Panc1 (cell line): ENCODE data around the gene HSH2D. TPM values are rescaled to one million over a fixed set of nuclear protein-coding genes. Genes with fewer than 3 reads are reported as not detected.

Source experiments
- ATAC-seq: fragments of 200-7000 bp; cut with Tn5 transposase; 2 replicates; pipeline ENCODE4 v1.9.1; 2020; ENCODE audit warnings: mild to moderate bottlenecking, moderate library complexity
- BruUV-seq: library from RNA; stranded (reverse); fragments of 400-500 nt; replicated peaks from 2 replicates; lab custom pipeline; 2021; lab: Mats Ljungman, UMichigan
- CTCF ChIA-PET: fragments of 300-600 bp; sonication (Branson Sonifier 250); formaldehyde crosslinking; loops from one replicate; lab custom pipeline; 2022; ENCODE audit warnings: antibody characterized with exemption; lab: Charles Lee
- POLR2A ChIA-PET: fragments of 300-600 bp; sonication (Branson Sonifier 250); formaldehyde crosslinking; loops from one replicate; lab custom pipeline; 2022; ENCODE audit warnings: antibody characterized with exemption; lab: Charles Lee
- DNase-seq: peaks from one replicate; pipeline ENCODE4 v3.0.0-alpha.2; 2010; ENCODE audit warnings: low read depth, low spot score
- H3K27ac ChIP-seq: 2 replicates; pipeline ENCODE4 v1.5.1; 2011; ENCODE audit warnings: mild to moderate bottlenecking, low read length, inconsistent platforms
- H3K27me3 ChIP-seq: fragments of 200-500 bp; sonication (Bioruptor generic); 2 replicates; pipeline ENCODE4 v1.6.0; 2014; ENCODE audit warnings: low read length, inconsistent platforms; ENCODE audit not compliant: control insufficient read depth, insufficient read depth
- H3K36me3 ChIP-seq: fragments of 200-500 bp; sonication (Bioruptor generic); 2 replicates; pipeline ENCODE4 v1.5.1; 2014; ENCODE audit warnings: inconsistent platforms, mild to moderate bottlenecking, low read length, moderate library complexity; ENCODE audit not compliant: control insufficient read depth, insufficient read depth
- H3K4me1 ChIP-seq: 2 replicates; pipeline ENCODE4 v1.5.1; 2011; ENCODE audit warnings: inconsistent platforms, mild to moderate bottlenecking, low read length, moderate library complexity; ENCODE audit not compliant: control insufficient read depth, insufficient read depth
- H3K4me3 ChIP-seq, 2 experiments: 2 replicates each; pipeline ENCODE4 v1.5.1; 2011 to 2012; ENCODE audit warnings: low read depth in 2 of 2, low read length in 2 of 2, mild to moderate bottlenecking in 2 of 2, inconsistent platforms in 1 of 2, moderate library complexity in 1 of 2
- H3K9me3 ChIP-seq: fragments of 200-500 bp; sonication (Bioruptor generic); 2 replicates; pipeline ENCODE4 v1.5.1; 2014; ENCODE audit warnings: low read depth, mild to moderate bottlenecking, inconsistent platforms, low read length, moderate library complexity; ENCODE audit not compliant: control insufficient read depth, insufficient read depth
- CTCF ChIP-seq: fragments of 450-650 bp; IDR thresholded peaks from 2 replicates; pipeline ENCODE4 v1.5.1; 2017; ENCODE audit warnings: mild to moderate bottlenecking
- POLR2AphosphoS5 ChIP-seq: IDR thresholded peaks from 2 replicates; pipeline ENCODE4 v1.6.1; 2012; ENCODE audit warnings: mild to moderate bottlenecking, low read depth, low read length, moderate library complexity
- REST ChIP-seq, 2 experiments: IDR thresholded peaks; 2 replicates each; pipeline ENCODE4 v1.6.1; 2011 to 2012; ENCODE audit warnings: low read depth in 2 of 2, control low read depth in 1 of 2, low read length in 1 of 2, mild to moderate bottlenecking in 1 of 2, moderate library complexity in 1 of 2; ENCODE audit not compliant: insufficient read depth in 1 of 2
- SIN3A ChIP-seq: IDR thresholded peaks from 2 replicates; pipeline ENCODE4 v1.6.1; 2012; ENCODE audit warnings: low read depth, mild to moderate bottlenecking, low read length, moderate library complexity, borderline replicate concordance; ENCODE audit not compliant: insufficient read depth
- TCF7L2 ChIP-seq: IDR thresholded peaks from 2 replicates; pipeline ENCODE4 v1.6.1; 2011; ENCODE audit warnings: mild to moderate bottlenecking, low read depth, low read length, inconsistent platforms
- in situ Hi-C: cut with HindIII; loops from 2 replicates; pipeline ENCODE4 v1.10.0; 2016; ENCODE audit warnings: low sequenced_read_pairs, low pct_unique_long_range_greater_than_20kb
- intact Hi-C: fragments of 100-400 bp; cut with micrococcal nuclease; formaldehyde crosslinking; loops from one replicate; pipeline ENCODE4 v1.10.0; 2022; ENCODE audit not compliant: unreplicated experiment
- total RNA-seq: library from RNA; stranded (reverse); gene quantifications from one replicate; pipeline ENCODE4 v1.2.1, GENCODE V29; 2021; ENCODE audit not compliant: unreplicated experiment

Gene HSH2D
- total RNA-seq, 1 experiment from 2014 or later = not detected

- ChIA-PET CTCF (no interaction called here), POLR2A (no interaction called here)
- no peaks in the 10 kb centered on the region for H3K27me3 ChIP-seq
- intact Hi-C loops (no loop called here), in situ Hi-C loops (no loop called here)
- TF ChIP-seq REST (IDR thresholded peaks at IDR 0.05; ENCODE audit: insufficient read depth in 1 of 2, low read depth in 2 of 2, low read length in 1 of 2) (no peak), TCF7L2 (no peak), POLR2AphosphoS5 (no peak)
- H3K9me3 ChIP-seq = no peaks in the 10 kb centered on the region
- BruUV-seq = no TSS peak
- no peaks in the 10 kb centered on the region for H3K4me1 ChIP-seq
- DNase-seq (no peak), ATAC-seq (no peak)
- H3K36me3 ChIP-seq = no peaks in the 10 kb centered on the region
- H3K27ac ChIP-seq = no peak overlapping the region
- no peak overlapping the region for H3K4me3 ChIP-seq
Measured at GRCh38 chr19:16139752-16140151, 3.7 kb upstream of the HSH2D start.

DNA sequence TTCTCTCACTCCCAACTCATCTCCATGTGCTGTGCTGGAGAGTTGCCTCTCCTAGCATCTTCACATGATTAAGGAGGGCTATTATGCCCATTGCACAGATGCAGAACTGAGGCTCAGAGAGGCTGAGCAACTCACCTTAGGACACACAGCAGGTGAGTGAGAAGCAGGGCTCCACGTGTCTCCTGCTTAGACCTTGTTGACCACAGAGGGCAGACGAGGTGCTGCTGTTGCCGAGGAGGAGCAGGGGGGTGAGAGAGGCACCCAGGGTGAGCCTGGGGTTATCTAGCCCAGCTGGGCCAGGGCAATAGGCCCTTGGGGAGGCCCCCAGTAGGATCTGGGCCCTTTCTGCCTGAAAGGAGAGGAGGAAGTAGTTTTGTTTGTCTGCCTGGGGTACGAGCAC lies 2.4 kb upstream of the HSH2D start:
- TF ChIP-seq TCF7L2 = no peak
- no peak for TF ChIP-seq CTCF
- TF ChIP-seq SIN3A = no peak
- TF ChIP-seq REST (IDR thresholded peaks at IDR 0.05; ENCODE audit: insufficient read depth in 1 of 2, low read depth in 2 of 2, low read length in 1 of 2) = no peak
- TF ChIP-seq POLR2AphosphoS5 = no peak
- no peak overlapping the region for H3K27ac ChIP-seq
- no peaks in the 10 kb centered on the region for H3K9me3 ChIP-seq
- intact Hi-C loops (no loop called here), in situ Hi-C loops (no loop called here)
- POLR2A ChIA-PET = interaction anchor here (0.6 kb wide), 1 partner anchor 77 kb away, joined by 3 read pairs; no protein-coding TSS in a partner anchor
- CTCF ChIA-PET = no interaction called here
- no peaks in the 10 kb centered on the region for H3K36me3 ChIP-seq
- H3K4me1 ChIP-seq = no peaks in the 10 kb centered on the region
- no peak for DNase-seq
- ATAC-seq = peak; percentile 36; the same call in 1 of the 2 replicates
- no TSS peak for BruUV-seq
- no peak overlapping the region for H3K4me3 ChIP-seq
- no peaks in the 10 kb centered on the region for H3K27me3 ChIP-seq
